Astrocyte (in vitro differentiated cells and primary cell): ENCODE measurements around the gene TMEM229A. TPM values are rescaled to one million over a fixed set of nuclear protein-coding genes. Genes with fewer than 3 reads are reported as not detected.

ENCODE experiments used
- DNase-seq: peaks from one replicate; pipeline ENCODE4 v3.0.0-alpha.2; 2010; ENCODE audit warnings: low read depth
- FAIRE-seq: peaks from 2 replicates; lab custom pipeline; 2011; peaks lifted over from hg19 to GRCh38; lab: Jason Lieb, UNC
- H2AFZ ChIP-seq: 2 replicates; pipeline ENCODE4 v1.6.0; 2012; ENCODE audit warnings: low read depth, low read length, inconsistent platforms
- H3K27ac ChIP-seq: 2 replicates; pipeline ENCODE4 v1.5.1; 2011; ENCODE audit warnings: low read depth, low read length, inconsistent platforms
- H3K27me3 ChIP-seq: 2 replicates; pipeline ENCODE4 v1.6.0; 2011; ENCODE audit warnings: low read length, inconsistent platforms; ENCODE audit not compliant: insufficient read depth
- H3K36me3 ChIP-seq: 2 replicates; pipeline ENCODE4 v1.5.1; 2011; ENCODE audit warnings: low read length, inconsistent platforms; ENCODE audit not compliant: insufficient read depth
- H3K4me1 ChIP-seq: 2 replicates; pipeline ENCODE4 v1.5.1; 2011; ENCODE audit warnings: low read length, inconsistent platforms; ENCODE audit not compliant: insufficient read depth
- H3K4me2 ChIP-seq: 2 replicates; pipeline ENCODE4 v1.6.0; 2012; ENCODE audit warnings: low read length, inconsistent platforms
- H3K4me3 ChIP-seq: 2 replicates; pipeline ENCODE4 v1.5.1; 2011; ENCODE audit warnings: low read depth, mild to moderate bottlenecking, low read length, inconsistent platforms; ENCODE audit not compliant: insufficient read depth
- H3K79me2 ChIP-seq: 2 replicates; pipeline ENCODE4 v1.6.0; 2012; ENCODE audit warnings: mild to moderate bottlenecking, low read length, inconsistent platforms; ENCODE audit not compliant: insufficient read depth
- H3K9ac ChIP-seq: 2 replicates; pipeline ENCODE4 v1.6.0; 2012; ENCODE audit warnings: mild to moderate bottlenecking, low read length, inconsistent platforms
- H3K9me3 ChIP-seq: 2 replicates; pipeline ENCODE4 v1.5.1; 2012; ENCODE audit warnings: low read depth, mild to moderate bottlenecking, low read length, inconsistent platforms; ENCODE audit not compliant: insufficient read depth
- H4K20me1 ChIP-seq: 2 replicates; pipeline ENCODE4 v1.6.0; 2012; ENCODE audit warnings: low read length, inconsistent platforms; ENCODE audit not compliant: insufficient read depth
- H3K27ac Mint-ChIP-seq: one replicate; pipeline ENCODE4 v1.8.0; 2021; ENCODE audit warnings: mild to moderate bottlenecking, mixed read lengths; ENCODE audit not compliant: unreplicated experiment
- H3K27me3 Mint-ChIP-seq: one replicate; pipeline ENCODE4 v1.8.0; 2021; ENCODE audit warnings: low read depth, mixed read lengths; ENCODE audit not compliant: unreplicated experiment
- H3K36me3 Mint-ChIP-seq: one replicate; pipeline ENCODE4 v1.8.0; 2021; ENCODE audit warnings: low read depth, mixed read lengths; ENCODE audit not compliant: unreplicated experiment
- H3K4me1 Mint-ChIP-seq: one replicate; pipeline ENCODE4 v1.8.0; 2021; ENCODE audit warnings: low read depth, mixed read lengths; ENCODE audit not compliant: unreplicated experiment
- H3K4me3 Mint-ChIP-seq: one replicate; pipeline ENCODE4 v1.8.0; 2021; ENCODE audit warnings: mild to moderate bottlenecking, moderate library complexity, mixed read lengths; ENCODE audit not compliant: unreplicated experiment
- H3K9me3 Mint-ChIP-seq: one replicate; pipeline ENCODE4 v1.8.0; 2021; ENCODE audit warnings: mild to moderate bottlenecking, mixed read lengths; ENCODE audit not compliant: unreplicated experiment
- CTCF ChIP-seq: IDR thresholded peaks from 2 replicates; pipeline ENCODE4 v1.5.1; 2011; ENCODE audit warnings: low read depth, mild to moderate bottlenecking, inconsistent platforms, low read length, moderate library complexity; ENCODE audit not compliant: insufficient read depth
- EZH2 ChIP-seq: IDR thresholded peaks from 2 replicates; pipeline ENCODE4 v1.6.1; 2012; ENCODE audit warnings: mild to moderate bottlenecking, low read length, inconsistent platforms; ENCODE audit not compliant: insufficient read depth
- total RNA-seq: library from RNA; stranded (reverse); gene quantifications from 2 replicates; pipeline ENCODE4 v1.2.1, GENCODE V29; 2021

Gene TMEM229A
- total RNA-seq, 1 donor from 2014 or later = 0.09 TPM

GRCh38 chr7:124060528-124060927 lies 27.7 kb upstream of the TMEM229A start:
- Histone ChIP-seq H3K9me3 (no peaks in the 10 kb centered on the region), H3K4me3 (no peak overlapping the region), H3K9ac (no peak overlapping the region), H3K4me2 (no peak overlapping the region), H3K79me2 (no peaks in the 10 kb centered on the region), H3K36me3 (no peaks in the 10 kb centered on the region), H4K20me1 (no peaks in the 10 kb centered on the region), H2AFZ (no peak overlapping the region), H3K27ac (no peak overlapping the region), H3K27me3 (no peaks in the 10 kb centered on the region), H3K4me1 (no peaks in the 10 kb centered on the region)
- DNase-seq = no peak
- no peak overlapping the region for H3K27ac Mint-ChIP-seq
- H3K36me3 Mint-ChIP-seq = no peaks in the 10 kb centered on the region
- no peaks in the 10 kb centered on the region for H3K9me3 Mint-ChIP-seq
- no peak overlapping the region for H3K4me3 Mint-ChIP-seq
- H3K27me3 Mint-ChIP-seq = peaks cover 2% of the 10 kb centered on the region
- no peak for FAIRE-seq
- TF ChIP-seq EZH2 = no peak
- TF ChIP-seq CTCF = no peak
- no peaks in the 10 kb centered on the region for H3K4me1 Mint-ChIP-seq

GRCh38 chr7:124059375-124059774 lies 26.5 kb upstream of the TMEM229A start:
- no peaks in the 10 kb centered on the region for H3K9me3 Mint-ChIP-seq
- H3K4me2 ChIP-seq = no peak overlapping the region
- no peaks in the 10 kb centered on the region for H3K4me1 Mint-ChIP-seq
- TF ChIP-seq EZH2 (no peak), CTCF (no peak)
- no peak overlapping the region for H2AFZ ChIP-seq
- no peaks in the 10 kb centered on the region for H3K79me2 ChIP-seq
- H3K27me3 Mint-ChIP-seq = peaks cover 2% of the 10 kb centered on the region
- DNase-seq (no peak), FAIRE-seq (no peak)
- no peak overlapping the region for H3K27ac Mint-ChIP-seq
- H3K36me3 Mint-ChIP-seq = no peaks in the 10 kb centered on the region
- no peak overlapping the region for H3K9ac ChIP-seq
- H3K27me3 ChIP-seq = no peaks in the 10 kb centered on the region
- H3K4me3 Mint-ChIP-seq = no peak overlapping the region
- H3K36me3 ChIP-seq = no peaks in the 10 kb centered on the region
- no peaks in the 10 kb centered on the region for H4K20me1 ChIP-seq
- no peaks in the 10 kb centered on the region for H3K9me3 ChIP-seq
- no peak overlapping the region for H3K4me3 ChIP-seq
- H3K4me1 ChIP-seq = no peaks in the 10 kb centered on the region
- H3K27ac ChIP-seq = no peak overlapping the region

GRCh38 chr7:124058515-124058914 lies 25.6 kb upstream of the TMEM229A start:
- H3K4me2 ChIP-seq = no peak overlapping the region
- no peak for TF ChIP-seq EZH2
- no peak for TF ChIP-seq CTCF
- H3K9me3 ChIP-seq = no peaks in the 10 kb centered on the region
- Mint-ChIP-seq H3K4me1 (no peaks in the 10 kb centered on the region), H3K4me3 (no peak overlapping the region), H3K9me3 (no peaks in the 10 kb centered on the region), H3K36me3 (no peaks in the 10 kb centered on the region), H3K27me3 (peaks cover 2% of the 10 kb centered on the region), H3K27ac (no peak overlapping the region)
- no peaks in the 10 kb centered on the region for H3K36me3 ChIP-seq
- H3K27me3 ChIP-seq = no peaks in the 10 kb centered on the region
- no peak overlapping the region for H2AFZ ChIP-seq
- H3K9ac ChIP-seq = no peak overlapping the region
- DNase-seq (no peak), FAIRE-seq (no peak)
- H3K27ac ChIP-seq = no peak overlapping the region
- no peak overlapping the region for H3K4me3 ChIP-seq
- H3K79me2 ChIP-seq = no peaks in the 10 kb centered on the region
- no peaks in the 10 kb centered on the region for H3K4me1 ChIP-seq
- no peaks in the 10 kb centered on the region for H4K20me1 ChIP-seq
